Mesothelial cell of epicardium (in vitro differentiated cells): ENCODE data around the gene FMO3. TPM values are rescaled to one million over a fixed set of nuclear protein-coding genes. Genes with fewer than 3 reads are reported as not detected.

Experiments used
- DNase-seq, 2 experiments: peaks; one replicate each; pipeline ENCODE4 v3.0.0; 2021; ENCODE audit warnings: low spot score in 2 of 2; ENCODE audit not compliant: unreplicated experiment in 2 of 2
- H3K27ac Mint-ChIP-seq: 2 replicates; pipeline ENCODE4 v1.8.0; 2021; ENCODE audit warnings: mixed read lengths
- H3K27me3 Mint-ChIP-seq: 2 replicates; pipeline ENCODE4 v1.8.0; 2021; ENCODE audit warnings: low read depth, mixed read lengths
- H3K36me3 Mint-ChIP-seq: 2 replicates; pipeline ENCODE4 v1.8.0; 2021; ENCODE audit warnings: mixed read lengths
- H3K4me1 Mint-ChIP-seq: 2 replicates; pipeline ENCODE4 v1.8.0; 2021; ENCODE audit warnings: mixed read lengths
- H3K4me3 Mint-ChIP-seq: 2 replicates; pipeline ENCODE4 v1.8.0; 2021; ENCODE audit warnings: mild to moderate bottlenecking, moderate library complexity, mixed read lengths
- H3K9me3 Mint-ChIP-seq: 2 replicates; pipeline ENCODE4 v1.8.0; 2021; ENCODE audit warnings: mixed read lengths
- CTCF ChIP-seq: fragments of 200-600 bp; sonication (generic); IDR thresholded peaks from one replicate; pipeline ENCODE4 v1.5.0; 2021; ENCODE audit warnings: antibody characterized with exemption; ENCODE audit not compliant: unreplicated experiment
- total RNA-seq: library from RNA; stranded (reverse); gene quantifications from 3 replicates; pipeline ENCODE4 v1.2.1, GENCODE V29; 2021

FMO3 gene
- total RNA-seq, 1 donor from 2014 or later = not detected

- no peak for DNase-seq
- H3K36me3 Mint-ChIP-seq = no peaks in the 10 kb centered on the region
- no peak overlapping the region for H3K27ac Mint-ChIP-seq
- no peak overlapping the region for H3K4me3 Mint-ChIP-seq
- no peaks in the 10 kb centered on the region for H3K9me3 Mint-ChIP-seq
- H3K27me3 Mint-ChIP-seq = peaks cover 62% of the 10 kb centered on the region
- H3K4me1 Mint-ChIP-seq = peaks cover 11% of the 10 kb centered on the region
- no peak for TF ChIP-seq CTCF
These were observed 26.0 kb downstream of the FMO3 start for GRCh38 chr1:171116676-171117075.

DNA sequence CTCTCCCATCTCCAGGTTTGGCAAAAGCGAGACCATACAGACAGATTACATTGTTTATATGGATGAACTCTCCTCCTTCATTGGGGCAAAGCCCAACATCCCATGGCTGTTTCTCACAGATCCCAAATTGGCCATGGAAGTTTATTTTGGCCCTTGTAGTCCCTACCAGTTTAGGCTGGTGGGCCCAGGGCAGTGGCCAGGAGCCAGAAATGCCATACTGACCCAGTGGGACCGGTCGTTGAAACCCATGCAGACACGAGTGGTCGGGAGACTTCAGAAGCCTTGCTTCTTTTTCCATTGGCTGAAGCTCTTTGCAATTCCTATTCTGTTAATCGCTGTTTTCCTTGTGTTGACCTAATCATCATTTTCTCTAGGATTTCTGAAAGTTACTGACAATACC lies 26.4 kb downstream of the FMO3 start:
- Mint-ChIP-seq H3K27me3 (peaks cover 60% of the 10 kb centered on the region), H3K9me3 (no peaks in the 10 kb centered on the region), H3K36me3 (no peaks in the 10 kb centered on the region), H3K27ac (no peak overlapping the region), H3K4me3 (no peak overlapping the region), H3K4me1 (peaks cover 11% of the 10 kb centered on the region)
- DNase-seq = no peak
- no peak for TF ChIP-seq CTCF

- DNase-seq = no peak
- Mint-ChIP-seq H3K4me1 (peaks cover 6% of the 10 kb centered on the region), H3K27me3 (peaks cover 41% of the 10 kb centered on the region), H3K4me3 (no peak overlapping the region), H3K9me3 (peaks cover 3% of the 10 kb centered on the region), H3K27ac (no peak overlapping the region), H3K36me3 (no peaks in the 10 kb centered on the region)
- no peak for TF ChIP-seq CTCF
These were observed 28.9 kb downstream of the FMO3 start for GRCh38 chr1:171119648-171120047.

DNA sequence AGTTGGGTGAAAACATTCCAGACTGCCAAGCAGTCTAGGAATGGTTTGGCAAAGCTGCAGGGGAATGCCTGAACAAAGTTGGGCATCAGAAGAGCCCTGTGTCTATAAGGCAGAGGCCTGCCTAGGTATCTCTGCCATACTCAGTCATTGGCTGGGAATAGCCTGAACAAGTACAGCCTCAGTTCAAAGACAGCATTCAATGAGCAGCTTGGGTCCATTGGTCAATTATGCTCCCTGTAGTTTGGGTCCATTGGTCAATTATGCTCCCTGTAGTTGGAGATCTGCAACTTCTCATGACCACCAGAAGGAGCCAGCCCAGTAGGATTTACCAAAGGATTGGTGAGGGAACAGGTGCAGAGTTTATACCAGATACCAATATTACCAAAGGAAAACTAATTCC lies 31.6 kb downstream of the FMO3 start:
- H3K36me3 Mint-ChIP-seq = no peaks in the 10 kb centered on the region
- no peak overlapping the region for H3K27ac Mint-ChIP-seq
- TF ChIP-seq CTCF = no peak
- peaks cover 6% of the 10 kb centered on the region for H3K4me1 Mint-ChIP-seq
- peaks cover 28% of the 10 kb centered on the region for H3K27me3 Mint-ChIP-seq
- no peak overlapping the region for H3K4me3 Mint-ChIP-seq
- DNase-seq = no peak
- H3K9me3 Mint-ChIP-seq = peaks cover 3% of the 10 kb centered on the region

- DNase-seq = no peak
- Mint-ChIP-seq H3K27ac (no peak overlapping the region), H3K27me3 (peaks cover 27% of the 10 kb centered on the region), H3K9me3 (peaks cover 3% of the 10 kb centered on the region), H3K4me3 (no peak overlapping the region), H3K4me1 (peaks cover 6% of the 10 kb centered on the region), H3K36me3 (no peaks in the 10 kb centered on the region)
- no peak for TF ChIP-seq CTCF
These were observed 32.2 kb downstream of the FMO3 start for GRCh38 chr1:171122893-171123292.

DNA sequence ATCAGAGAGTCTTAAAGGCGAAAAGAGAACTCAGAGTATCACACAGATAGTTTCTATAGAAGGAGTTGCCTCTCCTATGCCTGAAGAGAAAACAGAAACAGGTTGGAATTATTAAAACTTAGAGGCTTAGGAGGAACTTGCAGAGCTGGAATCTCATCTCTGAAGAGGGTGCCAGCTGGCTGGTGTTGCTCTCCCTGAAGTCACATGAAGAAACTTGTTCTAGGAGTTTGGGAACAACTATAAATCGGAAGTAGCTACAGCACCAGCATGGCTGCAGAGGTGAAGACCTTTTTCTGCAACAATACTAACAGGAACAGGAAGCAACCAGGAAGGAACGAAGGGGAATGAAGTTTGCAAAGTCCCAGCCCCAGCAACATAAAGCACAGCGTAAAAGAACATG lies 35.8 kb downstream of the FMO3 start:
- TF ChIP-seq CTCF = no peak
- no peak for DNase-seq

More for the DNA sequence above, 35.8 kb downstream of the FMO3 start:
- no peaks in the 10 kb centered on the region for H3K36me3 Mint-ChIP-seq
- peaks cover 5% of the 10 kb centered on the region for H3K27me3 Mint-ChIP-seq
- no peak overlapping the region for H3K4me3 Mint-ChIP-seq
- H3K4me1 Mint-ChIP-seq = peaks cover 6% of the 10 kb centered on the region
- H3K9me3 Mint-ChIP-seq = peaks cover 20% of the 10 kb centered on the region
- no peak overlapping the region for H3K27ac Mint-ChIP-seq
